ENCODE data around the gene FHIT. TPM values are rescaled to one million over a fixed set of nuclear protein-coding genes. Genes with fewer than 3 reads are reported as not detected.

The FHIT gene
- total RNA-seq, 1 donor from 2014 or later: 11.7 TPM

DNA sequence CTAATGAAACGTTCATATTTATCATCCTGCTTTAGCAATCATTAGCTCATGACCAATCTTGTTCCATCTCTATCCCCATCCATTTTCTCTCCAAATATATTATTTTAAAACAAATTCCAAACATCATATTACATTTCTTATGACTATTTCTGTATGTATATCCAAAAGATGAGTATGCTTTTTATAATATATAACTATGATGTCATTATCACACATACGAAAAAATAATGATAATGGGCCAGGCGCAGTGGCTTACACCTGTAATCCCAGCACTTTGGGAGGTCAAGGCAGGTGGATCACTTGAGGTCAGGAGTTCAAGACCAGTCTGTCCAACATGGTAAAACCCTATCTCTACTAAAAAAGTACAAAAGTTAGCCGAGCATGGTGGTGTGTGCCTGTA, 280.4 kb downstream of the FHIT start:
- no peak for DNase-seq (ENCODE audit: extremely low spot score, unreplicated experiment)
- peaks cover 16% of the 10 kb centered on the region for H3K9me3 Mint-ChIP-seq
- H3K36me3 Mint-ChIP-seq: peaks cover 5% of the 10 kb centered on the region
- TF ChIP-seq, protein P1, sequence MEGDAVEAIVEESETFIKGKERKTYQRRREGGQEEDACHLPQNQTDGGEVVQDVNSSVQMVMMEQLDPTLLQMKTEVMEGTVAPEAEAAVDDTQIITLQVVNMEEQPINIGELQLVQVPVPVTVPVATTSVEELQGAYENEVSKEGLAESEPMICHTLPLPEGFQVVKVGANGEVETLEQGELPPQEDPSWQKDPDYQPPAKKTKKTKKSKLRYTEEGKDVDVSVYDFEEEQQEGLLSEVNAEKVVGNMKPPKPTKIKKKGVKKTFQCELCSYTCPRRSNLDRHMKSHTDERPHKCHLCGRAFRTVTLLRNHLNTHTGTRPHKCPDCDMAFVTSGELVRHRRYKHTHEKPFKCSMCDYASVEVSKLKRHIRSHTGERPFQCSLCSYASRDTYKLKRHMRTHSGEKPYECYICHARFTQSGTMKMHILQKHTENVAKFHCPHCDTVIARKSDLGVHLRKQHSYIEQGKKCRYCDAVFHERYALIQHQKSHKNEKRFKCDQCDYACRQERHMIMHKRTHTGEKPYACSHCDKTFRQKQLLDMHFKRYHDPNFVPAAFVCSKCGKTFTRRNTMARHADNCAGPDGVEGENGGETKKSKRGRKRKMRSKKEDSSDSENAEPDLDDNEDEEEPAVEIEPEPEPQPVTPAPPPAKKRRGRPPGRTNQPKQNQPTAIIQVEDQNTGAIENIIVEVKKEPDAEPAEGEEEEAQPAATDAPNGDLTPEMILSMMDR (conservative IDR thresholded peaks at IDR 0.05): no peak
- H3K4me3 Mint-ChIP-seq: no peak overlapping the region
- H3K27me3 Mint-ChIP-seq: no peaks in the 10 kb centered on the region
- H3K4me1 Mint-ChIP-seq (ENCODE audit: unreplicated experiment): no peaks in the 10 kb centered on the region
- no peak overlapping the region for H3K27ac Mint-ChIP-seq

DNA sequence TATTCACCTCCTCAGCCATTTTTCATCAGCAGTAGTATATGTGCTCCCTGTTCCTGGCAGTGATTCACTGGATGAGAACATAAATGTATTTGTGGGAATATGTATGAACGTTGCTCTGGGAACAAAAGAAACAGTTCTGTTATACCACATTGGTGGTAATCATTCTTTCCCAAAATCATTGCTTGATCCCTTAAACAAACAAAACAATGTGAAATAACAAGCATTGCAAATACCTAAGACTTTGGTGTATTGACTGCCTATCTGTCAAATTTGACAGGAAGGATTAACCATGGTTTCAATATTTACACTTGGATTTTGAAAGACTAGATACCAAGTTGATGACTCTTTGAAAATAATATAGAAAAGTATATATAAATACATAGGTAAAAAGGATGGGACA, 284.1 kb downstream of the FHIT start:
- TF ChIP-seq, protein P1 (conservative IDR thresholded peaks at IDR 0.05): no peak
- Mint-ChIP-seq H3K27ac (no peak overlapping the region), H3K36me3 (no peaks in the 10 kb centered on the region), H3K9me3 (no peaks in the 10 kb centered on the region), H3K27me3 (no peaks in the 10 kb centered on the region), H3K4me1 (ENCODE audit: unreplicated experiment) (no peaks in the 10 kb centered on the region), H3K4me3 (no peak overlapping the region)
- DNase-seq (ENCODE audit: extremely low spot score, unreplicated experiment): no peak

DNA sequence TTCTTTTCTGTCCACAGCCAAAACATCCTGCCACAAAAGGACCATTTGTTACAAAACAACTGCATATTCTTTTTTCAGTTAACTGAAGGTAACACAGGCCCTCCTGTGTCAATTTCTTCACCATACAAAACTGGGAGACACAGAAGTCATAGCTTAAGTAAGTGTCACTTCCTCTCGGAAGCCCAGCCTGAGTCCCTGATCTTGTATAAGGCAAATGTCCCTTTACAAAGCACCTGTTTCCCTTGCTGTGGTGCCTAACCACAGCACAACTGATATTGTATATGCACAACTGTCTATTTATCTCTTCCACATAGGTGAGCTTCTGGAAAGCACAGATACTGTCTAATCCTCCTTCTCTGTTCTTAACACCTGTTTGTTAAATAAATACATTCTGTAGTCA, 293.7 kb downstream of the FHIT start:
- H3K4me3 Mint-ChIP-seq: no peak overlapping the region
- peaks cover 7% of the 10 kb centered on the region for H3K36me3 Mint-ChIP-seq
- DNase-seq (ENCODE audit: extremely low spot score, unreplicated experiment): no peak
- H3K27ac Mint-ChIP-seq: no peak overlapping the region
- H3K4me1 Mint-ChIP-seq (ENCODE audit: unreplicated experiment): peaks cover 5% of the 10 kb centered on the region
- H3K27me3 Mint-ChIP-seq: no peaks in the 10 kb centered on the region
- TF ChIP-seq, protein P1 (conservative IDR thresholded peaks at IDR 0.05): no peak
- H3K9me3 Mint-ChIP-seq: peaks cover 4% of the 10 kb centered on the region

DNA sequence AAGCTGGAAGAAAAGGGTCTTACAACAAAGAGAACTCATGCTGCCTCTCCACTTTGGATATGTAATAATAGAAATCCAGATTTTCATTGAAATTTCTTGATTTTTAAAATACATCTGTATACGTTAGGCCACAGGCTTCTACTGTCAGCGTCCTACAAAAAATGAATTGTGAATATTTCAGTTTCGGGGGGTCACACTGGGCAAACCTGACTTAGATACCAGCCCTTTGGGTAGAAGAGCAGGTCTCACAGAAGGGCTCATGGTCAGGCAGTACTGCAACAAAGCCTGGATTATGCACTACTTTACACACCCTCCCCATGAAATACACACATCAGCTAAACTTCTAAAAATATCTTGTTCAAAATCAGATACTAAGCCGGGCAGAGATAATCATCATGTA, 294.5 kb downstream of the FHIT start:
- Mint-ChIP-seq H3K27me3 (no peaks in the 10 kb centered on the region), H3K4me3 (no peak overlapping the region), H3K9me3 (peaks cover 4% of the 10 kb centered on the region), H3K4me1 (ENCODE audit: unreplicated experiment) (peaks cover 5% of the 10 kb centered on the region), H3K27ac (no peak overlapping the region), H3K36me3 (peaks cover 8% of the 10 kb centered on the region)
- TF ChIP-seq, protein P1 (conservative IDR thresholded peaks at IDR 0.05): no peak
- no peak for DNase-seq (ENCODE audit: extremely low spot score, unreplicated experiment)

DNA sequence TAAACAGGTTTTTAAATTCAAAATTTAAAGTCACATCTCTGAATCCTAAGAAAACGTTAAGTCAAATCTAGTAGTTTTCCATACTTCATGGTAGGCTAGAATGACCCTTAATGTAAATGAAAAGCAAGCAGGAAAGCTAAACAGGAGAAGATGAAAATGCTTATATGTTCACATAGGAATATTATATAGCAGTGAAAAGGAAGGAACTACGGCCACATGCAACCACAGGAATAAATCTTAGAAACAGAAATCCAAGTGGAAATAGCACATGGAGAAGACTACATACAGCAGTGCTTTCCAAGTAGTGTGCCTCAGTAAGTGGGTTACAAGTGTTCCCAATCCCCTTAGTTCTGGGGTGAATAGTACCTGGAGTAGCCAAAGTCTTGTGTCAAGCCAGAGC, 296.2 kb downstream of the FHIT start:
- TF ChIP-seq, protein P1 (conservative IDR thresholded peaks at IDR 0.05): no peak
- Mint-ChIP-seq H3K27ac (no peak overlapping the region), H3K4me1 (ENCODE audit: unreplicated experiment) (peaks cover 5% of the 10 kb centered on the region), H3K36me3 (peaks cover 6% of the 10 kb centered on the region), H3K4me3 (no peak overlapping the region), H3K27me3 (no peaks in the 10 kb centered on the region), H3K9me3 (peaks cover 4% of the 10 kb centered on the region)
- DNase-seq (ENCODE audit: extremely low spot score, unreplicated experiment): no peak

DNA sequence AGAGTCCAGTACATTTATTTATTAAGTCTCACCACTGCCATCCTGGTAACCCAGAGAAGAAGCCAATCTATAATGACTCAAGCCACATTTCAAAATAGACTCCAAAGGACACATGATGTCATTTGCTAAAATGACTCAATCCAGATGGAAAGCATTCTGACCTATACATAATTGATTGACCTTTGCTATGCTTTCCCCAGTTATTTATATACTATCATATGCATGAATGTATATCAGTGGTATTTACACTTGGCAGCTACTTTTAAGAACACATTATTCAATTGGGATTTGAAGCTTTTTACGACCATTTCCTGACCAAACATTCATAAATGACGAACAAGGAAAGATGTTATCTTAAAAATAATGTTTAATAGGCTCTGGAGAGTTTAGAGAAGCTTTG, 297.2 kb downstream of the FHIT start:
- Mint-ChIP-seq H3K9me3 (peaks cover 4% of the 10 kb centered on the region), H3K27me3 (no peaks in the 10 kb centered on the region), H3K4me3 (no peak overlapping the region), H3K36me3 (peaks cover 6% of the 10 kb centered on the region), H3K4me1 (ENCODE audit: unreplicated experiment) (no peaks in the 10 kb centered on the region), H3K27ac (no peak overlapping the region)
- DNase-seq (ENCODE audit: extremely low spot score, unreplicated experiment): no peak
- TF ChIP-seq, protein P1 (conservative IDR thresholded peaks at IDR 0.05): no peak
